Posterior vena cava (tissue), 2 donors: ENCODE measurements around the gene CYB5R3. TPM values are rescaled to one million over a fixed set of nuclear protein-coding genes. Genes with fewer than 3 reads are reported as not detected.
A peak's percentile ranks its signal among the peaks of the same experiment; 100 is the strongest.
"Not testable (repeated sequence)": the region's sequence is repeated elsewhere in the genome, so short reads cannot be mapped to it uniquely, and the experiment has no call there.

Experiments used
- DNase-seq: peaks from one replicate; pipeline ENCODE4 v3.0.0-alpha.2; 2020; ENCODE audit warnings: low spot score
- intact Hi-C, 2 donors: fragments of 100-400 bp; cut with DNase I; formaldehyde crosslinking; loops; one replicate each; pipeline versions ENCODE4 v1.14.1 to v1.14.2; 2022 to 2023
- total RNA-seq, 2 donors: library from RNA; stranded (reverse); fragmentation: NEBNext Ultra II Directional; extraction: Animal tissue kit (Norgen Biotek cat#: 25700); gene quantifications; one replicate each; pipeline ENCODE4 v1.2.1, GENCODE V29; 2021
- donor health status: DM: yes; HTN: yes; CAD: no.
- donor health status: DM: yes; HTN: yes; CAD: no.

CYB5R3 gene
- total RNA-seq, 2 donors from 2014 or later = 443 to 468 TPM

GRCh38 chr22:42682113-42682851 is 33.1 kb upstream of the CYB5R3 start:
- no peak for DNase-seq
- intact Hi-C loops = loop anchor here in 1 of 2 donors (5.0 kb wide), 1 partner anchor 40 kb away; the partner anchor contains the start of gene A4GALT

DNA sequence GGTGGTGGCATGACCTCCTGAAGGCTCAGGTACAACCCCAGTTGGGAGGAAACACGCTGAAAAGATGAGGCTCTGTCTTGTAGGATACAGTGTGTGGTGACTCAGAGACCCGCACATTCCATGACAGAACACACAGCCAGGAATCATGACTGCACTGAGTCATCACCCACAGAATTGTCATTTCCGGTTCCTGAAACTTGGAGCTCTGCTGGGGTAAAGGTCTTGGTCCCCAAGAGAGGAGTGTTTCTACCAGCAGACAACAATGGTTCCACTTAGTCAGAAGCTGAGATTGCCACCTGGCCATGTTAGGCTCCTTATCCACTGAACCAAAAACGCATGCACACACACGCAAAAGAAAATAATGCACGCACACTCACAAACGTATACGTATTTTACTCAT is 31.5 kb upstream of the CYB5R3 start:
- DNase-seq = peak; percentile 83
- intact Hi-C loops = loop anchor here in 1 of 2 donors (5.0 kb wide), 1 partner anchor 42 kb away; the partner anchor contains the start of gene A4GALT

GRCh38 chr22:42679691-42680090 is 30.5 kb upstream of the CYB5R3 start:
- DNase-seq = no peak
- intact Hi-C loops = loop anchor here in 1 of 2 donors (5.0 kb wide), 1 partner anchor 43 kb away; the partner anchor contains the start of gene A4GALT

DNA sequence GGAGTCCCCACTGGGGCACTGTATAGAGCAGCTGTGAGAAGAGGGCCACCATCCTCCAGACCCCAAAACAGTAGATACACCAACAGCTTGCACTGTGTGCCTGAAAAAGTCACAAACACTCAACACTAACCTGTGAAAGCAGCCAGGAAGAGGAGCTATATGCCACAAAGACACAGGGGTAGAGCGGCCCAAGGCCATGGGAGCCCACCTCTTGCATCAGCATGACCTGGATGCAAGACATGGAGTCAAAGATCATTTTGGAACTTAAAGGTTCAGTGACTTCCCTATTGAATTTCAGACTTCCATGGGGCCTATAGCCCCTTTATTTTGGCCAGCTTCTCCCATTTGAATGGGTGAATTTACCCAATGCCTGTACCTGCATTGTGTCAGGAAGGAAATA is 29.7 kb upstream of the CYB5R3 start:
- no peak for DNase-seq
- intact Hi-C loops = no loop called here

GRCh38 chr22:42677936-42678335 is 28.7 kb upstream of the CYB5R3 start:
- intact Hi-C loops, DNase-seq: not testable (repeated sequence)

DNA sequence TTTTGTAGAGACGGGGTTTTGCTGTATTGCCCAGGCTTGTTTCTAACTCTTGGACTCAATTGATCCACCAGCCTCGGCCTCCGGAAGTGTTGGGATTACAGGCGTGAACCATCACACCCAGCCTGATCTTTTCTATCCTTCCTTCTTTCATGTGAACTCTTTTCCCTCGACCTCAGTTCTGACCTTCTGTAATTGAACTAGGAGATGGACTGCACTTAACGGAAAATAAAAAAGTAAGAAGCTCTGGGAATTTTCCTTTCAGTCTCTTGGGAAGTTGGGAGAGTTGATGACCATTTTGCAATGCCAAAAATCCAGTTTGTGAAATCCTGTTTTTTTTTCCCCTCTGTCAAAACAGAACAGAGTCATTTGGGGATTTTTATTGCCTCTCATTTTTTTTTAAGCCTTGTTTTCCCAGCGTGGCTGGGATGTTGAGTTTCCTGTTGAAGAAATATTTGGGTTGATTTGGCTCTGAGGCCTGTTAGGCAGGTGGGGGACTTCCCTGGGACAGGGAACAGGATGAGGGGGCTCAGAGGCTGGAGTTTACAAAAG is 26.9 kb upstream of the CYB5R3 start:
- intact Hi-C loops = no loop called here
- no peak for DNase-seq

GRCh38 chr22:42673898-42674401 is 24.8 kb upstream of the CYB5R3 start:
- no peak for DNase-seq
- intact Hi-C loops = no loop called here

DNA sequence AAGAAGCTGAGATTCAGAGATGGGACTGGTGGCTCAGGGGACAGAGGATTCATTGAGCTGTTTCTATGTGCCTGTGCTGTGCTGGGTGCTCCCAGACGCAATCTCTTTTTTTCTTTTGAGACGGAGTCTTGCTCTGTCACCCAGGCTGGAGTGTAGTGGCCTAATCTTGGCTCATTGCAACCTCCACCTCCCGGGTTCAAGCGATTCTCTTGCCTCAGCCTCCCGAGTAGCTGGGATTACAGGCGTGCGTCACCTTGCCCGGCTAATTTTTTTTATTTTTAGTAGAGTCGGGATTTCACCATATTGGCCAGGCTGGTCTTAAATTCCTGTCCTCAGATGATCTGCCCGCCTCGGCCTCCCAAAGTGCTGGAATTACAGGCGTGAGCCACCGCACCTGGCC is 23.9 kb upstream of the CYB5R3 start:
- DNase-seq, intact Hi-C loops: not testable (repeated sequence)

- DNase-seq = no peak
- intact Hi-C loops = no loop called here
Observed at GRCh38 chr22:42670921-42671709, 21.9 kb upstream of the CYB5R3 start.

DNA sequence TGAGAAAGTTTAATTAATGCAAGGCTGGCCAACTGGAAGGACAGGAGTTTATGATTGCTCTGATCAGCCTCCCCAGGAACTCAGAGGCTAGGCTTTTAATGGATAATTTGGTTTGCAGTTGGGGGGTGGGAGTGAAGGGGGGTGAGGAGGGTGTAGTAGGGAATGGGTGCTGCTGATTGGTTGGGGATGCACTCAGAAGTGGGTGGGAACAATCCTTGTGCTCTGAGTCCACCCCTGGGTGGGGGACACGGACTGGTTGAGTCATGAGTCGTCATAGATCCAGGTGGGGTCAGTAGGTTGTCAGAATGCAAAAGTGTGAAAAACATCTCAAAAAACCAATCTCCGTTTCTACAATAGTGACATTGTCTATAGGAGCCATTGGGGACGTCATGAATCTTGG is 20.9 kb upstream of the CYB5R3 start:
- intact Hi-C loops = no loop called here
- no peak for DNase-seq

GRCh38 chr22:42666393-42666792 is 17.2 kb upstream of the CYB5R3 start:
- not testable (repeated sequence) for DNase-seq
- intact Hi-C loops = loop anchor here in 1 of 2 donors (10.0 kb wide), 1 partner anchor 128 kb away; no protein-coding TSS in a partner anchor

DNA sequence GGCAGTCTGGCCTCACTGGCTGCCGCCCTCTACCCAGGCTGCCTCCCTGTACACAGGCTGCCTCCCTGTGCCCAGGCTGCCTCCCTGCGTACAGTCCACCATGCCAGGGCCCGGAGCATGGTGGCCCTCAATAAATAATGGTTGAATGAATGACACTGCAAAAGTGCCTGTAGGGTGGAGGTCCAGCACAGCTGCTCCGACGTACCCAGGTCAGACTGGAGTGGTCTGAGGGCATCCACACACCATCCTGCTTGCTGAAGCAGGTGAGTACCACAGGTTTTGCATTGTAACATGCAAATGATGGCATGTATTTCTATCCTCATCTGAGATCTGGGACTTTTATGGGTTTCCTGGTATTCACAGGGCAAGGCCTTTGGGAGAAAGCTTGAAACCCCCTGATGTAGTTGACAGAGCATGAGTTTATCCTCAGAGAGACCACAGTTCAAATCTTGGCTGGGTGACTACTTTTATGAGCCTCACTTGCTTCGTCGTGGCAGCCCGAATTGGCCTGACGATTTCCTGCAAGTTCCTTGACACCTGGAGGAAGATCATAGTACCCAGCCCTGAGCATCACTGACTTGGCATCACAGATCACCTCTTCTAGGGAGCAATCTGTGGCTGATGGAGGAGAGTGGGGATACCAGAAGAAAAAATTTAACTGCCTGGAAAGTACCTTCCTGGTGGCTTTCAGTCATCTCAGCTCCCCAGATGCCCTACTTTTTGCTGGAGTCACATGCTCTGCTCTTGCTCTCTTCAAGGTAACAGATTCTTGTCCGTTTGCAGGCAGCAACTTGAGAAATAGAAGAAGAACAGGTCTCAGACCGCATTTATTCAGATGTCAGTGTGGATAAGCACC is 16.0 kb upstream of the CYB5R3 start:
- intact Hi-C loops = loop anchor here in 1 of 2 donors (10.0 kb wide), 1 partner anchor 130 kb away; no protein-coding TSS in a partner anchor
- no peak for DNase-seq

DNA sequence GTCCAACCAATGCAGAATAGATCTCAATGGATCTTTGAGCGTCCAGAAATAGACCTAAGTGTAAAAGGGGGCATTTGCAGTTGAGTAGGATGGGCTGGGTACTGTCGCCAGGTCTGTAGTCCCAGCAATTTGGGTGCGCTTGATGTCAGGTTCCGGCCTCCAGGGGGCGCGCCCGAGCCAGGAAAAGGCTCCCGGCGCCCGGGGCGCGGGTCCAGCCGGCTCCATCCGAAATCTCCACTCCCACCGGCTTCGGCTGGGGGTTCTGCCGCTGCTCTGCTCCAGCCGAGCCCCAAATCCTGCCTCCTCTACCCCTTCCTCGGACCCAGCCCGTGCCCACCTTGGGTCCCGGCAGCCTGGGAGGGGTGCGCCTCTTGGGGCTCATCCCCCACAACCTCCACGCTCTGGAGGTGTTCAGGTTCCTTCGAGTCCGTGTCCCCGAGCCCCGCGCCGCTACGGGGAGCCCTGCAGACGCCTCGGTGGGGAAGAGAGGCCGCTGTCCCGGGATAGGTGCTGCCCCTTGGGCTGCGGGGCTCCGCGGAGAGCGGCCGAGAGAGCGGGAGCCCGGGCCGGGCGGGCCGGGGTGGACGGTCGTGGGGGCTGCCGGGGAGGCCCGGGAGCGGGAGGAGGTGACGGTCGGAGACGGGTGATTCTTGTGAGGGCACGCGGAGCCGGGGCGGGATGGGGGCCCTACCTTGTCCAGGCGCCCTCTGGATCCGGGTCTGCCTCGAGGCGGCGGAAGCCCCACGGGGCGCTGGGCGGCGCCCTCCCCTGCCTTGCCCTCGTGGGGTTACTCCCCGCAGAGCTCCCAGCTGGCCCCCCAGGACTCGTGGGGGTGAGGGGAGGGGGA is 13.0 kb upstream of the CYB5R3 start:
- intact Hi-C loops = loop anchor here in 1 of 2 donors (10.0 kb wide), 1 partner anchor 133 kb away; no protein-coding TSS in a partner anchor
- DNase-seq = peak; percentile 95

- DNase-seq = no peak
Observed at GRCh38 chr22:42656578-42656977, 7.4 kb upstream of the CYB5R3 start.

DNA sequence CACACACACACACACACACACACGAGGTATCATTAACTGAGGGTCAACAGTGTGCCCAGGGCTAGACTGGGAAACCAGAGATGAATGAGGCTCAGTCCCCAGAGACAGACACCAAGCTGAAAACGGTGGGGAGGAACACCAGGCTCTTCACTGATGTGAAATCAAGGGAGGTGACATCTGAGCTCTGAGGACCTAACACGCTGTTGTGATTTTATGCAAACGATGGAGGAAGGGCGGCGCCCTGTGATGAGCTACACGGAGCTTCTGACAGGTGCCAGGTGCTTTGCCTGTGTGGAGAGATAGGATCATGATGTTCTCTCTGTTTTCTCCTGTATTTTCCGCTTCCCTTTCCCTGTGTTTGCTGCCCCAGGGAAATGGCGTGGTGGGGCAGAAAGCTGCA is 6.5 kb upstream of the CYB5R3 start:
- intact Hi-C loops = no loop called here

More at GRCh38 chr22:42656578-42656977, 7.4 kb upstream of the CYB5R3 start:
- intact Hi-C loops = no loop called here

GRCh38 chr22:42654436-42655073 is 5.4 kb upstream of the CYB5R3 start:
- intact Hi-C loops = no loop called here

More for the DNA sequence above, 6.5 kb upstream of the CYB5R3 start:
- no peak for DNase-seq

GRCh38 chr22:42653999-42654398 is 4.8 kb upstream of the CYB5R3 start:
- no peak for DNase-seq
- intact Hi-C loops = no loop called here

More at GRCh38 chr22:42654436-42655073, 5.4 kb upstream of the CYB5R3 start:
- DNase-seq = no peak
